T follicular helper cell (primary cell): ENCODE data around the gene CCNL2.
A peak's percentile ranks its signal among the peaks of the same experiment; 100 is the strongest.
"Not testable (repeated sequence)": the region's sequence is repeated elsewhere in the genome, so short reads cannot be mapped to it uniquely, and the experiment has no call there.

ENCODE experiments used
- DNase-seq: peaks from one replicate; pipeline ENCODE4 v3.0.0-alpha.2; 2020; ENCODE audit warnings: low read depth
- total RNA-seq, 2 experiments: gene quantifications; one replicate each; lab custom pipeline; 2026; lab: John Stamatoyannopoulos, UW

Gene CCNL2
- 144 to 376 reads per million in 2 experiments for total RNA-seq

GRCh38 chr1:1399187-1399871 is at the start of gene CCNL2:
Gene CCNL2 (minus strand): TSS chr1:1399335. CDS start chr1:1399306, 29 bp downstream.
- peak; percentile 99 for DNase-seq

- not testable (repeated sequence) for DNase-seq
Observed at GRCh38 chr1:1446631-1447030, 47.5 kb upstream of the CCNL2 start.

DNA sequence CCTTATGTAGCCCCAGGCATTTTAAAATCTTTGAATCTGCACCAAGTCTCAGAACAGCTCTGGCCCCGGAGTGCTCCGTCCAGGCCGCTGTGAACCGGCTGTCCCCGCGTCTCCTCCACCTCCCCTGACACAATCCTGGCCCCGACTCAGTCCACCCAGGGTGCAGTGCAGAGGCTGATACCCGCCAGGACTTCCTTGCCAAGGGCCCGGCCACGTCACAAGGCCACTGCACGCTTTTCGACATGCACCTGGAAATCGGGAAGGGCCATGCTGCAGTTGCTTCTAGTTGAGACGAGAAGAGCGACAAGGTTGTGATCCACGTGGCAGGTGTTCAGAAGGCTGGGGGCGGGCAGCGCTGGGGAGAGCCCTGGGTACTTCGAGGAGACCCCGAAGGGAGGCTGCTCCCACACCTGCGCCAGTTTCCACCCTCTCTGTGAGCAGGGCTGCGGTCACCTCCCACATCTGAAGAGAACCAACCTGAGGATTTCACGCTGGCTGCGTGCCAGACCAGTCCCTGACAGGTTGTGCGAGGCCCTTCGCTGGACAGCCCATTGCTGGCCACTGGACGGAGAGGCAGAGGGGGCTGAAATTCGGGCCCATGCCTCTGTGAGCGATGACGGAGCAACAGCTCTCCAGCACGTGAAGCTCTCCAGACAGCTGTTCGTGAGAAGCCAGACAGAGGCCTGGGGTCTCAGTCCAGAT is 43.1 kb upstream of the CCNL2 start:
- no peak for DNase-seq

DNA sequence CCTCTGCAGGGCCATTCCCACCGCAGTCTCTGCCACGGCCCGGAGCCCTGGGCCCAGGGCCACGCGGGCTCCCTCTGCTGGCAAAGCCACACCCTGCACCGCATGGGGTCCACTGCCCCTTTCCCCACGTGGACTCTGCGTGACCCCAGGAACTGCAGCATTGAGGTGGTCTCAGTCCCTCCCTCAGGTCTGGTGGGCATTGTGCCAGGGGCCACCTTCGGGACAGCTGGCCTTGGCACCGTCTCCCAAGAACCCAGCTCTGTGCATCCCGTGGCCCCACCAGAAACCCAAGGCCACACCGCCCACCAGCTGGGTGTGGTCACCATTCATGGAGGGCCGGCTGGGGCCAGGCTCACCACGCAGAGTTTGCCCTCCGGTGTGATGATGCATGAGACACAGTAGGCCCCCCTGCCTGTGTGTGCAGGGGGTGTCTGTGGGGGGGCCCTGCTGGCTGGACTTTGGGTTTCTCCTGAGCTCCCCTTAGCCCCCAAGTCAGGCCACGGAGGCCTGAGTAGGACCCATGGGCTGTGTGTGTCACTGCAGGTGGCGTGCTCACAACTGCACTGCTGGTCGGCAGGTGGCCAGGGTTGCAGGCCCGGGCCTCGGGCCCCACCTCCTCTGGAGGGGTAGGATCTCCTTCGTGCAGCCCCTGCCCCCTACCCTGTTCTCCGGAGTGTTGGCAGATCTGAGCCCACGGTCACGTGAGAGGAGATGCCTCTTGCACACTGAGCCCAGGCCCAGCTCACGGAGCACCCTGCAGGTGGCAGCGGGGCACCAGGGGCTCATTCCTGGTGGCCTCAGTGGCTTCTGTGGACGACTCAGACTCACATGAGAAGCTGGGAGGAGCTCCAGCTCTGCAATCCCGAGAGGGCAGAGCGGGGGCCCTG is 42.1 kb upstream of the CCNL2 start:
- peak; percentile 40 for DNase-seq

DNA sequence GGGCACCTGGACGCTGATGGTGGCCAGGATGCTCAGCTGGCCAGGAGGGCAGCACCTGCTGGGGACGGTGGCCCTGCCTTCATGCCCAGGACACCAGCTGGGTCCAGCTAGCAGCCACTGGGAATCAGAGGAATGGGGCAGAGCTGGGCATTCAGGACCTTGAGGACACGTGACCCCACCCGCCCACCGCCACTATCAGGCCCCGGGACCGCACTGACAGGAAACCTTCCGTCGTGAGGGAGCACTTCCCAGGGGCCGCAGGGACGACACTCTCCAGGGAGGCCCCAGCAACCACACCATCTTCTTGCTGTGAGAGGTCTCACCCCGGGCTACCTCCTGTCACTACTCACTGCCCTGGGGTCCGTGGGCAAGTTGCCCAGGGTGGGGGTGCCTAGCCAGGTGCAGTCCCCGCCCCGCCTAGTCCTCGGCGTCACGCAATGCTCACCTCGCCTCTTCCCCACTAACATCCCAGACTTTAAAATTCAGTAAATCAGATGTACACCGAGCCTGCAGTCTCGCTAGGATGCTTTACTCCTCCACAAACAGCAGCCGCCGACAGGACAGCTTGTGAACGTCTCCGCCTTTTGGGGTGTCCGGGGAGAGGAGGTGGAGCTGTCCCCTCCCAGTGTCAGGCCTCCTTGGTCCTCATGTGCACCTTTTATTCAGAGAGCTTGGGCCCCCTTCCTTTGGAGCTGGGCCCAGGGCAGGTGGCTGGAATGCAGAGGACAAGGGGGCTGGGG is 41.3 kb upstream of the CCNL2 start:
- no peak for DNase-seq

DNA sequence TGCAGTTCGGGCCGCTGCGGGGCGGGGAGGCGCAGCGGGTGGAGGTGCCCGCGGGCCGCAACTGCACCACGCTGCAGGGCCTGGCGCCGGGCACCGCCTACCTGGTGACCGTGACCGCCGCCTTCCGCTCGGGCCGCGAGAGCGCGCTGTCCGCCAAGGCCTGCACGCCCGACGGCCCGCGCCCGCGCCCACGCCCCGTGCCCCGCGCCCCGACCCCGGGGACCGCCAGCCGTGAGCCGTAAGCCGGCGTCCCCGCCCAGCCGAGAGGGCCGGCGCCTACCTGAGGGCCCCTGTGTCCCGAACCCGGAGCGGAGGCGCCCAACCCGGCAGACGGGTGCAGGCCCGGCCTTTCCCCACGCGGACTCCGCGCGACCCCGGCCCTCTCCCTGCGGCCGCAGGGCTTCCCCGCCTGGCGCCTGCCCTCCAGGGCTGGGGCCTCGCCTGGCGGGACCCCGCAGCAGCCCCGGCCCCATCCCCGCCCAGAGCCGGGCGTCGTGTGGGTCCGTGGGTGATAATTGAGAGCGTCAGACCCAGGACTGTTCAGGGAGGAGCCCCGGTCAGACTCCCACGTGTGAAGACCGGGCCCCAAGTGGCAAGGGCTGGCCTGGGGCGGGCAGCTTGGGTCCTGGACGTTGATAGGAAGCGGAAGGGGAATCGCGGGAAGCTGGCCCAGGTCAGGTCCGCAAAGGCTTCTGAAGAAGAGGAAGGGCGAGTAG is 40.6 kb upstream of the CCNL2 start:
- DNase-seq, result no peak

DNA sequence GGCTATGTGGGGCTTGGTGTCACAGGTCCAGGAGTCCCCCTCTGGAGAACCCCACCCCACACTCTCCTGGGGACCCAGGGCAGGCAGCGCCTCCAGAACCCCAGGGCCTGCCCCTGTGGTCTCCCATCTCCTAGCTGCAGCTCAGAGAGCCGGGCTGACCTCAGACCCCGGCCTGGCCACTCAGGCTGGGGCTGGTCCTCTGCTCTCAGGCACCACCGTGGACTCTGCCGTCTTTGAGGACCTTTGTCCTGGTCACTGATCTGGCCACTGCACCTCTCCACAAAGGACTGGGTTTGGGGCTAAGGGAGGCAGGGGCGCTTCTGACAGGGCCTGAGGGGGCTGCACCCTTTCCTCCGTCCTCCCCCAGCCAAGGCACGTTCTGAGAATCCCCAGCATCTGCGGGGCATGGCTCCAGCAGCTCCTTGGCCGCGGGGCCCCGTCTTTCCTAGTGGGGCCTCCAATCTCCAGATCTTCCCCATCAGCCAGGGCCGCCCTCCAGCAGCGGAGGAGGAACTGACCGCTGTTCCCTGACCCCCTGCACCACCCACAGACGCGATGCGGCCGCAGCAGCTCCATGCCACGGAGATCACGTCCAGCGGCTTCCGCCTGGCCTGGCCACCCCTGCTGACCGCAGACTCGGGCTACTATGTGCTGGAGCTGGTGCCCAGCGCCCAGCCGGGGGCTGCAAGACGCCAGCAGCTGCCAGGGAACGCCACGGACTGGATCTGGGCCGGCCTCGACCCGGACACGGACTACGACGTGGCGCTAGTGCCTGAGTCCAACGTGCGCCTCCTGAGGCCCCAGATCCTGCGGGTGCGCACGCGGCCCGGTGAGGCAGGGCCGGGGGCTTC is 39.6 kb upstream of the CCNL2 start:
- DNase-seq, result no peak

GRCh38 chr1:1437904-1438376 is 38.8 kb upstream of the CCNL2 start:
- no peak for DNase-seq

DNA sequence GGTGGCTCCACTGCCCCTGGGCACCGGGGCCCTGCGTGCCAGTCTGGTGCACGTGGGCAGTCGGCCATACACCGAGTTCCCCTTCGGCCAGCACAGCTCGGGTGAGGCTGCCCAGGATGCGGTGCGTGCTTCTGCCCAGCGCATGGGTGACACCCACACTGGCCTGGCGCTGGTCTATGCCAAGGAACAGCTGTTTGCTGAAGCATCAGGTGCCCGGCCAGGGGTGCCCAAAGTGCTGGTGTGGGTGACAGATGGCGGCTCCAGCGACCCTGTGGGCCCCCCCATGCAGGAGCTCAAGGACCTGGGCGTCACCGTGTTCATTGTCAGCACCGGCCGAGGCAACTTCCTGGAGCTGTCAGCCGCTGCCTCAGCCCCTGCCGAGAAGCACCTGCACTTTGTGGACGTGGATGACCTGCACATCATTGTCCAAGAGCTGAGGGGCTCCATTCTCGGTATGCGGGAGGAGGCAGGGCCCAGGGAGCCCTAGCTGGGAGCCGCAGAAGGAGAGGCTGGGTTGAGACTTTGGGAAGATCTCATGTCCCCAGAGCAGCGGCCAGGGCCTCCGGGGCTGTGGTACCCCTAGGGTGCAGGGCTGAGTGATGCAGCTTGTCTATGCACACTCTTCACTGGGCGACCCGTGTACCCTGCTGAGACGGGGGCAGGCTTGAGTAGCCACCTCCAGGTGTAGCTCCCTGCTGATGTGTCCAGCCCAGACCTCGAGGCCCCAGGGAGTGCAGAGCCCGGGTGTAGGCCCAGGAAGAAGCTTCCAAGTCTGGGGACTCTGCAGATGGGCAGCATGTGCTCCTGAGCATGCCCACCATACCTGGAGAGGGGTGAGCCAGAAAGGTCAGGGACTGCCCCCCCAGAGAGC is 38.1 kb upstream of the CCNL2 start:
- DNase-seq, result no peak

DNA sequence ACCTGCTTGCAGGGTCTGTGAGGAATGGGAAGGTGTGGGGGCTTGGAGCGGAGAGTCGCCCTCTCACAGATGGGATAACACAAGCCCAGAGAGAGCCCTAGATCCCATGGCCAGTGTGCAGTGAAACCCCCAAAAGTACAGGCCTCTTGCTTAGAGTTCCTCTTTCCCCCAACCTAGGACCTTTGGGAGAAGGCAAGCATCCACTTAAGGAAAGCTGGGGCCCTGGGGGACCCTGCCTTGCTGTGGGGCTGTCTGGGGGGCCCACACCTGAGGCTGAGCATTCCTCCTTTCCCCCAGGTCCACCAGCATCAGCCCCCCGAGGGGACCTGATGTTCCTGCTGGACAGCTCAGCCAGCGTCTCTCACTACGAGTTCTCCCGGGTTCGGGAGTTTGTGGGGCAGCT is 37.5 kb upstream of the CCNL2 start:
- DNase-seq, result no peak

DNA sequence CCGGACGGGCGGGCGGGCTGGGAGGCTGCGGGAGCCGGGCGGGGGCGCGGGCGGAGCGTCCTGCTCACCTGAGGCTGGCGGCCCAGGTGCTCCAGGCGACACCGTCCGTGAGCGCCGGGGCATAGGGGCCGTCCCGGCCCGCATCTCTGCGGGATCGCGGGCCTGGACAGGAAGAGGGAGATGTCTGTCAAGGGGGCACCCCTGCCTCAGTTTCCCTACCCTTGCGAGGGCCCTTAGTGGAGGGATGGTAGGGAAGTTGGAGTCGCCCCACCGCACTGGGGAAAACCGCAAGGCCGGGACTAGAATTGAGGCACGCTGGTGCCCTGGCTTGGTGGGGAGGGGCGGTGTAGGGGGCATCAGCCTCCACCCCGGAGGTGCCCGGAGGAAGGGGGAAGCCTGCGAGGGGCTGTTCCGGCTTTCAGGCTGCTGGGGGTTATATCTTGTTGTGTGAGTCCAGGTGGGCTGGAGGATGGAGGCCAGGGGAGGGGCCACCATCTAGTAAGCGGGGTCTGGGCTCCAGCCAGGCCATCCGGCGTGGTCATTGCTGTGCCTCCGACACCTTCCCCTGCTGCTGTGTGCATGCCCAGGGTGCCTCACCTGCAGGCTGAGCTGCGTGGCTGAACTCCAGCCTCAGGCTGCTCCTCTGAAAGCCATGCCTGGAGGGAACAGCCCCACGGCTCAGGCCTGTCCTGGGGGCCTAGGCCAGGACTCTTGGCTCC is 36.9 kb upstream of the CCNL2 start:
- no peak for DNase-seq

DNA sequence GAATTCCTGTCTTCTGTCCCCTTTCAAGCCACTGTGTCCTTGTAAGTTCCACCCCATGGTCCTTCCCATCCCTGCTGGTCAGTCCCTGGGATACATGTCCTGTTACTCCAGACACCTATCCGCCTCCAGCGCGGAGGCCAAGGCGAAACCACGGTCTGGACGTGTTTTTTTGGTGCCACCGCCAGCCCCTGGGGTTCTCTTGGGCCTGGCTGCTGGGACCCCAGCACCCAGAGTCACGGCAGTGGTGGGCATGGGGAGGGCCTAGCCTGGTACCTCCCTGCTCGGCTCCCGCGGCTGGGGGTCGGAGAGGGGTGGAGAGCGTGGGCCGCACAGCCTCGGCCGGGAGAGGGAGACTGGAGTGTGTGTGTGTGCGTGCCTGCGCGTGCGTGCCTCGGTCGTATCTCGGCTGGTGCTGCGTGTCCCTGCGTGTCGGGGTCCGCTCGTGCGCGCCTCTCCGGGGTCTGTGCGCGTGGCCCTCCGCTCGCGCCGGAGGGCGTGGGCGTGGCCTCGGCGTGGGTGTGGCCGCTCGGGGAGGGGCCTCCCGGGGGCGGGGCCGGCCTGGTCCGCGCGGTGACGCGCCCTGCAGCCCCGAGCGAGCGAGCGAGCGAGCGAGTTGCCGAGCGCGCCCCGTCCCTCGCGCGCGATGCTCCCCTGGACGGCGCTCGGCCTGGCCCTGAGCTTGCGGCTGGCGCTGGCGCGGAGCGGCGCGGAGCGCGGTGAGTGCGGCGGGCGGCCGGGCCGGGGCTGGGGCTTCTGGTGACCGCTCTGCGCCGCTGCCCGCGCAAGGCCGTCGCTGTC is 36.2 kb upstream of the CCNL2 start, which contains the start of gene VWA1:
Gene VWA1 (plus strand): TSS at position 585 of the 798 bp plus-strand sequence. CDS start 59 bp downstream, at position 644.
- DNase-seq, result peak; percentile 30

DNA sequence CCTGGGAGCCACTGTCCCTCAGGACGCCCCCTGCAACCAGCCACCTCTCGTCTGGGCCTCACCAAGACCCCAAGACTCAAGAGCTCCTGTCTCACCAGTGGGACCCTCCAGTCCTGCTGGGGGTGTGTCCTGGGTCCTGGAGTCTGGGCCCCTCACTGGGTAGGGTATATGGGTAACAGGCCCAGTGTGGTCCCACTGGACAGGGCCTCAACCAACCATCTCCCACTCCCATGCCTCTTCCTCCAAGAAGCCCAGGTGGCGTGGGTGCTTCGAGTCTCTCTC is 35.6 kb upstream of the CCNL2 start:
- DNase-seq, result no peak

DNA sequence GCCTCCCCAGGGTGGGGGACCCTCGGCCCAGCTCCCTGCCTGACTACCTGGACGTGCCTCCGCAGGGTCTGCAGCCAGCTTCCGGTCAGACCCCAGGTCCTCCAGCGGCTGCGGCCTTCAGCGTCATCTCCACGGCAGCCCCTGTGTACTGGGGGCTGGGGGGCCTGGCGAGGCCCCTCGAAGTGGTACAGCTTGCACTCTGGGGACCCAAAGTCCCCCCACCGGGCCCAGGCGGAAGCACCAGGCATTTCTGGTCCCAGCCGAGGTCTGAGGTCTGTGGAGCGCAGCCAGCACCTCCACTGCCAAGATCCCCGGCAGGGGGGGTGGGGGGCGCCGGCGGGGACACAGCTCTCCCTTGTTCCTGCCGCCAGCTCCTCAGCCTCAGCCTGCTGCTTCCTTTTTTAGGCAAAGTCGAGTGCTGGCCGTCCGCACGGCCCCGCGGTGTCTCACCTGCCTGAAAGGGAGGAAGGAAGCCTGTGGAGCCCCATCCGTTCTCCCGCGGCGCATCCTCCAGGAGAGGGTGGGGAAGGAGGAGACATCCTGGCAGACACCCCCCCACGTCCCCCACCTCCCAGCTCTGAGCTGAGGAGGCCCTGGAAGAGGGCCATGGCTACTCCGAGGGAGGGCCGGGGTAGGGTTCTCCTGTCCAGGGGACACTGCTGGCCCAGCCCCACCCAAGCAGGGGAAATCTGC is 35.1 kb upstream of the CCNL2 start:
- DNase-seq, result no peak

DNA sequence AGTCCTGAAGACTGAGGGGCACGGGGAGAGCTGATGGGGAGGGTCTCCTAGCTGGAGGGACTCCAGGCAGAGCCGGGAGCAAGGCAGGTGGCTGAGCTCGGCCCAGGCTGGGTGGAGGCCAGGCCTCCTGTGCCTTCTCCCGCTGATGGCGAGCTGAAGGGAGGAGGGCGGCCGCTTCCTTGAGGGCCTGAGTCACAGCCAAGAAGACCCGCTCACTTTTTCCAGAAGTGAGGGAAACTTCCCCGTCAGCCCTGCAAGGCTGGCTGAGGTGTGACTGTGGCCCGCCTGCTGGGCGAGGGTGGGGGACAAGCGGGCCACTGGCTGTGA is 34.6 kb upstream of the CCNL2 start:
- DNase-seq, result no peak

- no peak for DNase-seq
Observed at GRCh38 chr1:1432951-1433803, 34.0 kb upstream of the CCNL2 start.
